ENCODE measurements around the gene CCM2. TPM values are rescaled to one million over a fixed set of nuclear protein-coding genes. Genes with fewer than 3 reads are reported as not detected.

CCM2 gene
- total RNA-seq, 1 donor from 2014 or later = 89.0 TPM

GRCh38 chr7:44975331-44976039 lies 24.5 kb upstream of the CCM2 start:
- Mint-ChIP-seq H3K36me3 (ENCODE audit: low read depth) (peaks cover 65% of the 10 kb centered on the region), H3K27ac (peak overlapping the region; percentile 7), H3K9me3 (no peaks in the 10 kb centered on the region), H3K4me1 (peaks cover 49% of the 10 kb centered on the region), H3K4me3 (no peak overlapping the region), H3K27me3 (no peaks in the 10 kb centered on the region)
- intact Hi-C loops (cut with micrococcal nuclease) = no loop called here
- CTCF ChIA-PET = interaction anchor here (0.7 to 4.9 kb wide), 3 partner anchors 23 to 161 kb away, joined by 4 to 100 read pairs (median 21); partner anchors contain the start of gene CCM2
- TF ChIP-seq CTCF (IDR thresholded peaks at IDR 0.05) = no peak
- ATAC-seq (ENCODE audit: low read depth) = no peak
- DNase-seq = no peak
- POLR2A ChIA-PET = interaction anchor here (0.6 to 13.0 kb wide), 8 partner anchors 10 to 1047 kb away, joined by 3 to 325 read pairs (median 4); partner anchors contain the start of gene CCM2

- H3K4me3 Mint-ChIP-seq = peak overlapping the region; percentile 28
- DNase-seq = no peak
- CTCF ChIA-PET = interaction anchor here (0.7 kb wide), 1 partner anchor 160 kb away, joined by 4 read pairs; no protein-coding TSS in a partner anchor
- H3K4me1 Mint-ChIP-seq = peaks cover 56% of the 10 kb centered on the region
- no peaks in the 10 kb centered on the region for H3K27me3 Mint-ChIP-seq
- H3K36me3 Mint-ChIP-seq (ENCODE audit: low read depth) = peaks cover 64% of the 10 kb centered on the region
- intact Hi-C loops (cut with micrococcal nuclease) = no loop called here
- H3K27ac Mint-ChIP-seq = peak overlapping the region; percentile 92
- H3K9me3 Mint-ChIP-seq = no peaks in the 10 kb centered on the region
- ATAC-seq (ENCODE audit: low read depth) = no peak
- no peak for TF ChIP-seq CTCF (IDR thresholded peaks at IDR 0.05)
- POLR2A ChIA-PET = interaction anchor here (0.6 to 13.0 kb wide), 3 partner anchors 10 to 1047 kb away, joined by 3 to 325 read pairs (median 4); partner anchors contain the start of gene CCM2
These were observed 23.8 kb upstream of the CCM2 start for GRCh38 chr7:44976040-44976745.

- peak overlapping the region; percentile 92 for H3K4me3 Mint-ChIP-seq
- H3K9me3 Mint-ChIP-seq = no peaks in the 10 kb centered on the region
- POLR2A ChIA-PET = interaction anchor here (1.0 to 13.0 kb wide), 4 partner anchors 9 to 51 kb away, joined by 3 to 325 read pairs (median 54); partner anchors contain the start of gene CCM2
- ATAC-seq (ENCODE audit: low read depth) (no peak), DNase-seq (no peak)
- peaks cover 61% of the 10 kb centered on the region for H3K4me1 Mint-ChIP-seq
- H3K27me3 Mint-ChIP-seq = no peaks in the 10 kb centered on the region
- peak overlapping the region; percentile 92 for H3K27ac Mint-ChIP-seq
- intact Hi-C loops (cut with micrococcal nuclease) = loop anchor here (1.0 kb wide), 1 partner anchor 10 kb away; no protein-coding TSS in a partner anchor
- CTCF ChIA-PET = no interaction called here
- peaks cover 60% of the 10 kb centered on the region for H3K36me3 Mint-ChIP-seq (ENCODE audit: low read depth)
- TF ChIP-seq CTCF (IDR thresholded peaks at IDR 0.05) = no peak
These were observed 23.2 kb upstream of the CCM2 start for GRCh38 chr7:44976746-44977196.

- Mint-ChIP-seq H3K36me3 (ENCODE audit: low read depth) (peaks cover 60% of the 10 kb centered on the region), H3K4me3 (peak overlapping the region; percentile 92), H3K9me3 (no peaks in the 10 kb centered on the region), H3K27ac (peak overlapping the region; percentile 92), H3K4me1 (peaks cover 65% of the 10 kb centered on the region), H3K27me3 (no peaks in the 10 kb centered on the region)
- DNase-seq (no peak), ATAC-seq (ENCODE audit: low read depth) (peak; percentile 7)
- ChIA-PET CTCF (no interaction called here), POLR2A (interaction anchor here (0.8 to 13.0 kb wide), 9 partner anchors 9 to 404 kb away, joined by 3 to 325 read pairs (median 4); partner anchors contain the start of genes CCM2, DDX56, PURB and TBRG4)
- no peak for TF ChIP-seq CTCF (IDR thresholded peaks at IDR 0.05)
- intact Hi-C loops (cut with micrococcal nuclease) = loop anchor here (1.0 kb wide), 1 partner anchor 9 kb away; no protein-coding TSS in a partner anchor
These were observed 22.6 kb upstream of the CCM2 start for GRCh38 chr7:44977304-44977958.

Data from activated B cell treated with CpG ODN at 0.5 μM for 24 hours (primary cell).